Measurements from ENCODE around the gene CDH13.

Gene CDH13

DNA sequence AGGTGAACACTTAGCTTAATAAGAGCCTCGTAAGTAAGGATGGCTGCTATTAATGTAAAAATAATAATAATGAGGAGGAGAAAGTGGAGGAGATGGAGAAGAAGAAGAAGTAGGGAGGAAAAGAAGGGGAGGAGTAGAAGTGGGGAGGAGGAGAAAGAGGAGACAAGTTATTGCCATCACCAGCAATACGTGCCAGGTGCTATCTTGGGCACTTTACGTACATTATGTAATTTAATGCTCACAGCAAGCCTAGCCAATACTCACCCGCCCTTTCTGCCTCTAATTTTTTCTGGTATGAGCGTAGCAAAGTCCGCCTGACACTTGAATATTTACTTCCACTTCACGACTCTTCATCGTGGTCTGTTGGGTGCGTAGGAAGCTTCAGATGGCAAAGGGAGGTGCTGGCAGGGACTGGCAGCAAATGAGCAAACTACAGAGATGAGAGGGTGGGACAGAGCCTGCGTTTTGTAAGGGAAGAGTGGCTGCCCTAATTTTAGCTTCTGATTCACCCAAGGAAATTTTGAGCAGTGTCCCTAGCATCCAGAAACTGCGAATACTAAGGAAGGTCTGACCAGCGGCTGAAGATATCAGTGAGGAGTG lies 42.1 kb upstream of the CDH13 start:
- Histone ChIP-seq H2BK5ac (ENCODE audit: low read depth, low read length, poor library complexity) (no peak overlapping the region), H2BK120ac (ENCODE audit: insufficient read depth, low read length, poor library complexity) (no peak overlapping the region), H3K18ac (ENCODE audit: low read length) (no peak overlapping the region), H3K27ac (ENCODE audit: low read depth, low read length) (no peak overlapping the region), H4K12ac (ENCODE audit: low read depth, low read length) (no peak overlapping the region), H3K36me3 (ENCODE audit: control insufficient read depth in 1 of 2, insufficient read depth in 2 of 2, low read length in 2 of 2) (no peaks in the 10 kb centered on the region), H3K23ac (ENCODE audit: low read length) (no peak overlapping the region), H3K4me2 (ENCODE audit: low read length) (no peak overlapping the region), H3K9me3 (ENCODE audit: insufficient read depth, low read depth, low read length) (no peaks in the 10 kb centered on the region), H2AK5ac (ENCODE audit: low read length) (no peak overlapping the region), H3K4ac (ENCODE audit: low read depth, low read length) (no peak overlapping the region), H3K4me3 (ENCODE audit: low read depth, low read length) (no peak overlapping the region), H4K91ac (ENCODE audit: low read depth, low read length) (no peak overlapping the region), H3K4me1 (ENCODE audit: control insufficient read depth in 1 of 2, insufficient read depth in 2 of 2, low read length in 2 of 2) (no peaks in the 10 kb centered on the region), H3K27me3 (ENCODE audit: insufficient read depth, low read length) (no peaks in the 10 kb centered on the region), H2BK12ac (ENCODE audit: low read length) (no peak overlapping the region), H4K8ac (ENCODE audit: low read depth, low read length) (no peak overlapping the region), H2AFZ (ENCODE audit: insufficient read depth, low read length, poor library complexity) (no peak overlapping the region), H3K9ac (ENCODE audit: low read length) (no peak overlapping the region), H3K79me2 (ENCODE audit: control insufficient read depth, insufficient read depth, low read length, poor library complexity) (no peaks in the 10 kb centered on the region), H3K79me1 (ENCODE audit: low read length) (no peaks in the 10 kb centered on the region), H3K14ac (ENCODE audit: low read length) (no peak overlapping the region)
- WGBS (ENCODE audit: extremely low coverage, insufficient coverage, insufficient read length), result no CpG with 5 or more reads among the region's 12 CpGs
- no peak for DNase-seq

GRCh38 chr16:82585675-82586074 lies 41.1 kb upstream of the CDH13 start:
- no peaks in the 10 kb centered on the region for H3K9me3 ChIP-seq (ENCODE audit: insufficient read depth, low read depth, low read length)
- no peak overlapping the region for H3K18ac ChIP-seq (ENCODE audit: low read length)
- WGBS (ENCODE audit: extremely low coverage, insufficient coverage, insufficient read length), result no CpG with 5 or more reads among the region's 6 CpGs
- H3K9ac ChIP-seq (ENCODE audit: low read length), result no peak overlapping the region
- H3K23ac ChIP-seq (ENCODE audit: low read length), result no peak overlapping the region
- no peaks in the 10 kb centered on the region for H3K79me2 ChIP-seq (ENCODE audit: control insufficient read depth, insufficient read depth, low read length, poor library complexity)
- no peak overlapping the region for H4K91ac ChIP-seq (ENCODE audit: low read depth, low read length)
- H3K36me3 ChIP-seq (ENCODE audit: control insufficient read depth in 1 of 2, insufficient read depth in 2 of 2, low read length in 2 of 2), result no peaks in the 10 kb centered on the region
- H3K79me1 ChIP-seq (ENCODE audit: low read length), result no peaks in the 10 kb centered on the region
- H3K4me2 ChIP-seq (ENCODE audit: low read length), result no peak overlapping the region
- DNase-seq, result no peak
- no peak overlapping the region for H4K8ac ChIP-seq (ENCODE audit: low read depth, low read length)
- no peak overlapping the region for H3K4ac ChIP-seq (ENCODE audit: low read depth, low read length)
- no peak overlapping the region for H2BK5ac ChIP-seq (ENCODE audit: low read depth, low read length, poor library complexity)
- no peak overlapping the region for H2BK12ac ChIP-seq (ENCODE audit: low read length)
- H3K27ac ChIP-seq (ENCODE audit: low read depth, low read length), result no peak overlapping the region
- no peak overlapping the region for H4K12ac ChIP-seq (ENCODE audit: low read depth, low read length)
- no peaks in the 10 kb centered on the region for H3K4me1 ChIP-seq (ENCODE audit: control insufficient read depth in 1 of 2, insufficient read depth in 2 of 2, low read length in 2 of 2)
- H2AK5ac ChIP-seq (ENCODE audit: low read length), result no peak overlapping the region
- H3K4me3 ChIP-seq (ENCODE audit: low read depth, low read length), result no peak overlapping the region
- H3K14ac ChIP-seq (ENCODE audit: low read length), result no peak overlapping the region
- H3K27me3 ChIP-seq (ENCODE audit: insufficient read depth, low read length), result no peaks in the 10 kb centered on the region
- H2BK120ac ChIP-seq (ENCODE audit: insufficient read depth, low read length, poor library complexity), result no peak overlapping the region
- no peak overlapping the region for H2AFZ ChIP-seq (ENCODE audit: insufficient read depth, low read length, poor library complexity)

GRCh38 chr16:82586130-82586529 lies 40.6 kb upstream of the CDH13 start:
- Histone ChIP-seq H3K9me3 (ENCODE audit: insufficient read depth, low read depth, low read length) (no peaks in the 10 kb centered on the region), H3K4me1 (ENCODE audit: control insufficient read depth in 1 of 2, insufficient read depth in 2 of 2, low read length in 2 of 2) (no peaks in the 10 kb centered on the region), H3K14ac (ENCODE audit: low read length) (no peak overlapping the region), H3K4ac (ENCODE audit: low read depth, low read length) (no peak overlapping the region), H3K79me2 (ENCODE audit: control insufficient read depth, insufficient read depth, low read length, poor library complexity) (no peaks in the 10 kb centered on the region), H3K4me3 (ENCODE audit: low read depth, low read length) (no peak overlapping the region), H3K23ac (ENCODE audit: low read length) (no peak overlapping the region), H2BK5ac (ENCODE audit: low read depth, low read length, poor library complexity) (no peak overlapping the region), H4K12ac (ENCODE audit: low read depth, low read length) (no peak overlapping the region), H4K91ac (ENCODE audit: low read depth, low read length) (no peak overlapping the region), H2BK120ac (ENCODE audit: insufficient read depth, low read length, poor library complexity) (no peak overlapping the region), H3K27me3 (ENCODE audit: insufficient read depth, low read length) (no peaks in the 10 kb centered on the region), H3K36me3 (ENCODE audit: control insufficient read depth in 1 of 2, insufficient read depth in 2 of 2, low read length in 2 of 2) (no peaks in the 10 kb centered on the region), H2AFZ (ENCODE audit: insufficient read depth, low read length, poor library complexity) (no peak overlapping the region), H3K18ac (ENCODE audit: low read length) (no peak overlapping the region), H3K4me2 (ENCODE audit: low read length) (no peak overlapping the region), H2AK5ac (ENCODE audit: low read length) (no peak overlapping the region), H3K9ac (ENCODE audit: low read length) (no peak overlapping the region), H3K79me1 (ENCODE audit: low read length) (no peaks in the 10 kb centered on the region), H2BK12ac (ENCODE audit: low read length) (no peak overlapping the region), H3K27ac (ENCODE audit: low read depth, low read length) (no peak overlapping the region), H4K8ac (ENCODE audit: low read depth, low read length) (no peak overlapping the region)
- no peak for DNase-seq

- Histone ChIP-seq H4K12ac (ENCODE audit: low read depth, low read length) (no peak overlapping the region), H3K4me2 (ENCODE audit: low read length) (no peak overlapping the region), H3K23ac (ENCODE audit: low read length) (no peak overlapping the region), H3K27me3 (ENCODE audit: insufficient read depth, low read length) (no peaks in the 10 kb centered on the region), H4K91ac (ENCODE audit: low read depth, low read length) (no peak overlapping the region), H3K14ac (ENCODE audit: low read length) (no peak overlapping the region), H3K4me3 (ENCODE audit: low read depth, low read length) (no peak overlapping the region), H3K4me1 (ENCODE audit: control insufficient read depth in 1 of 2, insufficient read depth in 2 of 2, low read length in 2 of 2) (no peaks in the 10 kb centered on the region), H3K79me1 (ENCODE audit: low read length) (no peaks in the 10 kb centered on the region), H2BK5ac (ENCODE audit: low read depth, low read length, poor library complexity) (no peak overlapping the region), H2AK5ac (ENCODE audit: low read length) (no peak overlapping the region), H2AFZ (ENCODE audit: insufficient read depth, low read length, poor library complexity) (no peak overlapping the region), H3K4ac (ENCODE audit: low read depth, low read length) (no peak overlapping the region), H2BK120ac (ENCODE audit: insufficient read depth, low read length, poor library complexity) (no peak overlapping the region), H2BK12ac (ENCODE audit: low read length) (no peak overlapping the region), H4K8ac (ENCODE audit: low read depth, low read length) (no peak overlapping the region), H3K79me2 (ENCODE audit: control insufficient read depth, insufficient read depth, low read length, poor library complexity) (no peaks in the 10 kb centered on the region), H3K9me3 (ENCODE audit: insufficient read depth, low read depth, low read length) (no peaks in the 10 kb centered on the region), H3K18ac (ENCODE audit: low read length) (no peak overlapping the region), H3K27ac (ENCODE audit: low read depth, low read length) (no peak overlapping the region), H3K9ac (ENCODE audit: low read length) (no peak overlapping the region), H3K36me3 (ENCODE audit: control insufficient read depth in 1 of 2, insufficient read depth in 2 of 2, low read length in 2 of 2) (no peaks in the 10 kb centered on the region)
- no CpG with 5 or more reads among the region's 7 CpGs for WGBS (ENCODE audit: extremely low coverage, insufficient coverage, insufficient read length)
- DNase-seq, result no peak
These were observed 39.5 kb upstream of the CDH13 start for GRCh38 chr16:82587289-82587688.

Measured in trophoblast cell (in vitro differentiated cells and primary cell).